ENCODE results near the gene WDR5B. TPM values are rescaled to one million over a fixed set of nuclear protein-coding genes. Genes with fewer than 3 reads are reported as not detected.
"Not testable (repeated sequence)": the region's sequence is repeated elsewhere in the genome, so short reads cannot be mapped to it uniquely, and the experiment has no call there.

Gene WDR5B
- total RNA-seq: 1.9 TPM

GRCh38 chr3:122415762-122416654, at the start of gene WDR5B:
WDR5B (minus strand) TSS chr3:122416062; CDS start chr3:122415528, 534 bp downstream.
- ATAC-seq: peak; percentile 98

- ATAC-seq: no peak
Measured at GRCh38 chr3:122464659-122465058, 48.8 kb upstream of the WDR5B start.

- ATAC-seq: no peak
Measured at GRCh38 chr3:122462406-122462805, 46.5 kb upstream of the WDR5B start.

GRCh38 chr3:122461806-122462205, 45.9 kb upstream of the WDR5B start:
- ATAC-seq: no peak

GRCh38 chr3:122458992-122459391, 43.1 kb upstream of the WDR5B start:
- no peak for ATAC-seq

- no peak for ATAC-seq
Measured at GRCh38 chr3:122457706-122458105, 41.8 kb upstream of the WDR5B start.

GRCh38 chr3:122456074-122456473, 40.2 kb upstream of the WDR5B start:
- ATAC-seq: no peak

- ATAC-seq: no peak
Measured at GRCh38 chr3:122451371-122451770, 35.5 kb upstream of the WDR5B start.

- not testable (repeated sequence) for ATAC-seq
Measured at GRCh38 chr3:122448218-122448617, 32.4 kb upstream of the WDR5B start.

- not testable (repeated sequence) for ATAC-seq
Measured at GRCh38 chr3:122444491-122444887, 28.6 kb upstream of the WDR5B start.

- not testable (repeated sequence) for ATAC-seq
Measured at GRCh38 chr3:122443762-122444490, 28.1 kb upstream of the WDR5B start.

- ATAC-seq: no peak
Measured at GRCh38 chr3:122443090-122443489, 27.2 kb upstream of the WDR5B start.

GRCh38 chr3:122435950-122436349, 20.1 kb upstream of the WDR5B start:
- ATAC-seq: no peak

- ATAC-seq: no peak
Measured at GRCh38 chr3:122430371-122430770, 14.5 kb upstream of the WDR5B start.

GRCh38 chr3:122427857-122428471, 12.1 kb upstream of the WDR5B start:
- peak; percentile 37 for ATAC-seq

- no peak for ATAC-seq
Measured at GRCh38 chr3:122421836-122422235, 6.0 kb upstream of the WDR5B start.

- ATAC-seq: no peak
Measured at GRCh38 chr3:122421101-122421500, 5.2 kb upstream of the WDR5B start.

GRCh38 chr3:122416966-122417365, 1.1 kb upstream of the WDR5B start:
- no peak for ATAC-seq

GRCh38 chr3:122415104-122415744, 638 bp downstream of the WDR5B start:
- peak; percentile 62 for ATAC-seq

- ATAC-seq: no peak
Measured at GRCh38 chr3:122414391-122414790, 1.5 kb downstream of the WDR5B start.

GRCh38 chr3:122410639-122411038, 5.2 kb downstream of the WDR5B start:
- no peak for ATAC-seq

GRCh38 chr3:122410111-122410510, 5.8 kb downstream of the WDR5B start:
- no peak for ATAC-seq

- peak; percentile 39 for ATAC-seq
Measured at GRCh38 chr3:122409446-122409845, 6.4 kb downstream of the WDR5B start.

Measured in esophagus mucosa (tissue), 1 donor.